GM23248 (cell line): ENCODE measurements around the gene UQCRHL.

Experiments
- EZH2 ChIP-seq: fragments of 200-600 bp; sonication (generic); IDR thresholded peaks from 2 replicates; pipeline ENCODE4 v1.6.1; 2018; ENCODE audit warnings: antibody characterized with exemption, mild to moderate bottlenecking; ENCODE audit not compliant: insufficient read depth, poor library complexity, severe bottlenecking
- EZH2phosphoT487 ChIP-seq: fragments of 200-600 bp; sonication (generic); IDR thresholded peaks from 2 replicates; pipeline ENCODE4 v1.6.1; 2018; ENCODE audit warnings: antibody characterized with exemption, moderate library complexity, mild to moderate bottlenecking, low read depth; ENCODE audit not compliant: insufficient read depth

- TF ChIP-seq EZH2phosphoT487 (no peak), EZH2 (no peak)
Observed at GRCh38 chr1:15771836-15772515, 35.5 kb downstream of the UQCRHL start.
